GM18951 (cell line): Measurements from ENCODE around the gene IFITM10.

Experiments used
- POLR2A ChIP-seq: IDR thresholded peaks from 4 replicates; pipeline ENCODE4 v1.6.1; 2011; ENCODE audit warnings: mild to moderate bottlenecking; ENCODE audit not compliant: insufficient read length, insufficient read depth; ENCODE audit errors: extremely low read depth
- in situ Hi-C: fragments of 300-500 bp; cut with MboI; formaldehyde crosslinking; loops from one replicate; pipeline ENCODE4 v1.12.0; 2022; ENCODE audit warnings: low sequenced_read_pairs, mixed read lengths, inconsistent platforms; ENCODE audit not compliant: unreplicated experiment

IFITM10 gene

GRCh38 chr11:1748636-1749394 is 1.6 kb downstream of the IFITM10 start:
- in situ Hi-C loops: no loop called here
- TF ChIP-seq POLR2A: no peak

GRCh38 chr11:1747753-1748635 is 2.4 kb downstream of the IFITM10 start:
- TF ChIP-seq POLR2A: no peak
- in situ Hi-C loops: no loop called here

GRCh38 chr11:1746956-1747752 is 3.2 kb downstream of the IFITM10 start:
- TF ChIP-seq POLR2A: no peak
- in situ Hi-C loops: no loop called here

- no peak for TF ChIP-seq POLR2A
- in situ Hi-C loops: no loop called here
Observed at GRCh38 chr11:1746511-1746931, 3.9 kb downstream of the IFITM10 start.

GRCh38 chr11:1745701-1746320 is 4.6 kb downstream of the IFITM10 start:
- no peak for TF ChIP-seq POLR2A
- in situ Hi-C loops: no loop called here

GRCh38 chr11:1744891-1745700 is 5.3 kb downstream of the IFITM10 start:
- no peak for TF ChIP-seq POLR2A
- in situ Hi-C loops: no loop called here

- TF ChIP-seq POLR2A: no peak
- in situ Hi-C loops: no loop called here
Observed at GRCh38 chr11:1744137-1744886, 6.1 kb downstream of the IFITM10 start.

- no peak for TF ChIP-seq POLR2A
- in situ Hi-C loops: no loop called here
Observed at GRCh38 chr11:1743585-1744136, 6.7 kb downstream of the IFITM10 start.

GRCh38 chr11:1742869-1743584 is 7.4 kb downstream of the IFITM10 start:
- in situ Hi-C loops: no loop called here
- no peak for TF ChIP-seq POLR2A

- no peak for TF ChIP-seq POLR2A
- in situ Hi-C loops: no loop called here
Observed at GRCh38 chr11:1742371-1742770, 8.0 kb downstream of the IFITM10 start.
